ENCODE results near the gene GATA6.

GRCh38 chr18:22241921-22242361 is 72.6 kb downstream of the GATA6 start:
- TF ChIP-seq CTCF (conservative IDR thresholded peaks at IDR 0.05) (no peak), ZFX (IDR thresholded peaks at IDR 0.05) (no peak)

Measured in C4-2B (cell line).